ENCODE measurements around the gene ANAPC16.
"Not testable (repeated sequence)": the region's sequence is repeated elsewhere in the genome, so short reads cannot be mapped to it uniquely, and the experiment has no call there.

DNA sequence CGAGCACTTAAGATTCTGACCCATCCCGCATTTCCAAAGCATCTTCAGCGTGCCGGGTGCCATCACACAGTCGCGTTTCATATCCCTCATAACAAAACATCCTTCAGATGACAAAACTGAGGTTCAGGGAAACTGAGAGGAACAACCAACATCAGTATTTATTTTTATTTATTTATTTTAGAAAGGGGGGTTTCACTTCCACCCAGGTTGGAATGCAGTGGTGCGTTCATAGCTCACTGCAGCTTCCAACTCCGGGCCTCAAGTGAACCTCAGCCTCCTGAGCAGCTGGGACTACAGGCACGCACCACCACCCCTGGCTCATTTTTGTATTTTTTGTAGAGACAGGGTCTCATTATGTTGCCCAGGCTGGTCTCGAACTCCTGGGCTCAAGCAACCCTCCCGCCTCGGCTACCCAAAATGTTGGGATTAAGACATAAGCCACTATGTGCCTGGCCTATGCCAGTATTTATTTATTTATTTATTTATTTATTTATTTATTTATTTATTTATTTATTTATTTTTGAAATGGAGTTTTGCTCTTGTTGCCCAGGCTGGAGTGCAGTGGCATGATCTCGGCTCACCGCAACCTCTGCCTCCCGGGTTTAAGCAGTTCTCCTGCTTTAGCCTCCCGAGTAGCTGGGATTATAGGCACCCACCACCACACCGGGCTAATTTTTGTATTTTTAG is 33.5 kb downstream of the ANAPC16 start:
- not testable (repeated sequence) for TF ChIP-seq CTCF (IDR thresholded peaks at IDR 0.05; ENCODE audit: insufficient read depth, low read length); POLR2AphosphoS5 (IDR thresholded peaks at IDR 0.05; ENCODE audit: low read depth); GABPA (IDR thresholded peaks at IDR 0.05; ENCODE audit: low read depth); SPI1 (IDR thresholded peaks at IDR 0.05; ENCODE audit: borderline replicate concordance, low read depth)
- TF ChIP-seq, protein P1, sequence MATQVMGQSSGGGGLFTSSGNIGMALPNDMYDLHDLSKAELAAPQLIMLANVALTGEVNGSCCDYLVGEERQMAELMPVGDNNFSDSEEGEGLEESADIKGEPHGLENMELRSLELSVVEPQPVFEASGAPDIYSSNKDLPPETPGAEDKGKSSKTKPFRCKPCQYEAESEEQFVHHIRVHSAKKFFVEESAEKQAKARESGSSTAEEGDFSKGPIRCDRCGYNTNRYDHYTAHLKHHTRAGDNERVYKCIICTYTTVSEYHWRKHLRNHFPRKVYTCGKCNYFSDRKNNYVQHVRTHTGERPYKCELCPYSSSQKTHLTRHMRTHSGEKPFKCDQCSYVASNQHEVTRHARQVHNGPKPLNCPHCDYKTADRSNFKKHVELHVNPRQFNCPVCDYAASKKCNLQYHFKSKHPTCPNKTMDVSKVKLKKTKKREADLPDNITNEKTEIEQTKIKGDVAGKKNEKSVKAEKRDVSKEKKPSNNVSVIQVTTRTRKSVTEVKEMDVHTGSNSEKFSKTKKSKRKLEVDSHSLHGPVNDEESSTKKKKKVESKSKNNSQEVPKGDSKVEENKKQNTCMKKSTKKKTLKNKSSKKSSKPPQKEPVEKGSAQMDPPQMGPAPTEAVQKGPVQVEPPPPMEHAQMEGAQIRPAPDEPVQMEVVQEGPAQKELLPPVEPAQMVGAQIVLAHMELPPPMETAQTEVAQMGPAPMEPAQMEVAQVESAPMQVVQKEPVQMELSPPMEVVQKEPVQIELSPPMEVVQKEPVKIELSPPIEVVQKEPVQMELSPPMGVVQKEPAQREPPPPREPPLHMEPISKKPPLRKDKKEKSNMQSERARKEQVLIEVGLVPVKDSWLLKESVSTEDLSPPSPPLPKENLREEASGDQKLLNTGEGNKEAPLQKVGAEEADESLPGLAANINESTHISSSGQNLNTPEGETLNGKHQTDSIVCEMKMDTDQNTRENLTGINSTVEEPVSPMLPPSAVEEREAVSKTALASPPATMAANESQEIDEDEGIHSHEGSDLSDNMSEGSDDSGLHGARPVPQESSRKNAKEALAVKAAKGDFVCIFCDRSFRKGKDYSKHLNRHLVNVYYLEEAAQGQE (IDR thresholded peaks at IDR 0.05; ENCODE audit: insufficient replicate concordance, low read depth), result not testable (repeated sequence)

All from HL-60 (cell line).